Transverse colon (tissue), 4 donors: Measurements from ENCODE around the gene HBA1. TPM values are rescaled to one million over a fixed set of nuclear protein-coding genes. Genes with fewer than 3 reads are reported as not detected.
"Not testable (repeated sequence)": the region's sequence is repeated elsewhere in the genome, so short reads cannot be mapped to it uniquely, and the experiment has no call there.

Experiments used
- DNase-seq: peaks from one replicate; pipeline ENCODE4 v3.0.0-alpha.2; 2019
- H3K27ac ChIP-seq, 4 donors: fragments of 200-600 bp; sonication (generic); 2 replicates each; pipeline ENCODE4 v1.5.1; 2016 to 2018; ENCODE audit warnings: inconsistent platforms in 4 of 4
- H3K27me3 ChIP-seq: fragments of 200-600 bp; sonication (generic); 2 replicates; pipeline ENCODE4 v1.5.1; 2017; ENCODE audit warnings: inconsistent platforms
- H3K36me3 ChIP-seq, 4 donors: fragments of 200-600 bp; sonication (generic); 2 replicates each; pipeline ENCODE4 v1.5.1; 2017 to 2019; ENCODE audit warnings: inconsistent platforms in 4 of 4
- H3K4me1 ChIP-seq, 4 donors: fragments of 200-600 bp; sonication (generic); 2 replicates each; pipeline ENCODE4 v1.5.1; 2017 to 2020; ENCODE audit warnings: inconsistent platforms in 4 of 4
- H3K4me3 ChIP-seq, 4 donors: fragments of 200-600 bp; sonication (generic); 1 replicate in 1 of 4; 2 replicates in 3 of 4; pipeline versions ENCODE4 v1.5.1 to v1.6.1; 2017 to 2019; ENCODE audit warnings: inconsistent platforms in 4 of 4
- H3K9me3 ChIP-seq, 2 donors: fragments of 200-600 bp; sonication (generic); 2 replicates each; pipeline ENCODE4 v1.5.1; 2017 to 2019; ENCODE audit warnings: inconsistent platforms in 2 of 2
- EP300 ChIP-seq: sonication (generic); formaldehyde crosslinking; IDR thresholded peaks from one replicate; pipeline ENCODE4 v1.6.1; 2017; ENCODE audit warnings: antibody characterized with exemption, low read depth
- POLR2A ChIP-seq: fragments of 450-650 bp; IDR thresholded peaks from one replicate; pipeline ENCODE4 v1.6.1; 2016; ENCODE audit warnings: antibody characterized with exemption, mild to moderate bottlenecking, moderate library complexity
- POLR2AphosphoS5 ChIP-seq, 3 donors: sonication (generic); formaldehyde crosslinking; IDR thresholded peaks; one replicate each; pipeline ENCODE4 v1.6.1; 2016; ENCODE audit warnings: antibody characterized with exemption in 3 of 3
- WGBS, 2 donors: methylation state at CpG; one replicate each; pipeline ENCODE4 v1.1.5; 2018; ENCODE audit warnings: low coverage in 1 of 2; 5-methylcytosine and 5-hydroxymethylcytosine counted together
- in situ Hi-C, 4 donors: fragments of 200-750 bp; cut with MboI; loops; one replicate each; pipeline versions ENCODE4 v1.15.0 to v1.15.1; 2017; ENCODE audit warnings: low sequenced_read_pairs in 3 of 4, low pct_ligation_motif_present in 1 of 4, low pct_unique_long_range_greater_than_20kb in 1 of 4
- intact Hi-C: fragments of 100-400 bp; cut with DNase I; formaldehyde crosslinking; loops from one replicate; pipeline ENCODE4 v1.15.1; 2023; ENCODE audit warnings: low total_unique reads
- total RNA-seq, 4 donors: library from RNA; depleted of rRNA; stranded (reverse); fragments of >200 nt; gene quantifications; one replicate each; pipeline ENCODE4 v1.1.0, GENCODE V29; 2016
- TF ChIP-seq, protein P1 (sequence below), 5 experiments: fragments of 200-600 bp in 3 of 5; fragments of 450-650 bp in 2 of 5; sonication (generic) in 3 of 5; IDR thresholded peaks; 1 replicate in 2 of 5; 2 replicates in 3 of 5; pipeline ENCODE4 v1.5.1; 2016 to 2017; ENCODE audit warnings: antibody characterized with exemption in 5 of 5, inconsistent platforms in 3 of 5, mild to moderate bottlenecking in 2 of 5, moderate library complexity in 1 of 5

HBA1 gene
- total RNA-seq, 4 donors from 2014 or later, result 4.4 TPM; not detected in 3

DNA sequence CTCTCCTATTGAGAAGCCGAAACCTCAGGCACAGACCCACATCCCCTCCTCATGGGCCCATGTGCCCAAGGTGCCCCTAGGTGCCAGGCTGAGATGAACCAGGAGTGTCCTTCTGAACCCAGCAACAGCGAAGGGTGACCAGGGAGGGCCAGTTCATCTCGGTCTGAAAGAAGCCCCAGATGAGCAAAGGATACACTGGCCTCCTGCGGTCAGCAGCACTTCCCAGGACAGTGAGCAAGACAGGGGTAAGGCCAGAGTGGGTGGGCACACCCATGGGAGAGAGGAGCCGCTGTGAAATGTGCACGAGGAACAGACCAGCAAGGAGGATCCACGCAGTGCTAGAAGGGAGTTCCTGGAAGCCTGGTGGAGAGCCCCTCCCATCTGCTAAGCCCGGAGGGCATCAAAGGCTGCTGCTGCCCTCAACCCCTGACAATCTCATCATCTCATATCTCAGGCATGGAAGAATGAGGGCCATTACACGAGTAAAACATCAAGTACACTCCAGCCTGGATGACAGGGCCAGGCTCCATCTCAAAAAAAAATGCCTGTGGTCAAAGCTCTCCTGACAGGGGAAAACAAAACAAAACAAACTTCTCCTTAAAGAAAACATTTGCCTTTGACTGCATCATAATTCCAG, 27.3 kb upstream of the HBA1 start:
- H3K4me1 ChIP-seq, result peaks cover 0 to under 1% (median under 1%) of the 10 kb centered on the region in 4 donors
- in situ Hi-C loops (no loop called here), intact Hi-C loops (no loop called here)
- peaks cover 42% of the 10 kb centered on the region for H3K27me3 ChIP-seq
- TF ChIP-seq, protein P1, sequence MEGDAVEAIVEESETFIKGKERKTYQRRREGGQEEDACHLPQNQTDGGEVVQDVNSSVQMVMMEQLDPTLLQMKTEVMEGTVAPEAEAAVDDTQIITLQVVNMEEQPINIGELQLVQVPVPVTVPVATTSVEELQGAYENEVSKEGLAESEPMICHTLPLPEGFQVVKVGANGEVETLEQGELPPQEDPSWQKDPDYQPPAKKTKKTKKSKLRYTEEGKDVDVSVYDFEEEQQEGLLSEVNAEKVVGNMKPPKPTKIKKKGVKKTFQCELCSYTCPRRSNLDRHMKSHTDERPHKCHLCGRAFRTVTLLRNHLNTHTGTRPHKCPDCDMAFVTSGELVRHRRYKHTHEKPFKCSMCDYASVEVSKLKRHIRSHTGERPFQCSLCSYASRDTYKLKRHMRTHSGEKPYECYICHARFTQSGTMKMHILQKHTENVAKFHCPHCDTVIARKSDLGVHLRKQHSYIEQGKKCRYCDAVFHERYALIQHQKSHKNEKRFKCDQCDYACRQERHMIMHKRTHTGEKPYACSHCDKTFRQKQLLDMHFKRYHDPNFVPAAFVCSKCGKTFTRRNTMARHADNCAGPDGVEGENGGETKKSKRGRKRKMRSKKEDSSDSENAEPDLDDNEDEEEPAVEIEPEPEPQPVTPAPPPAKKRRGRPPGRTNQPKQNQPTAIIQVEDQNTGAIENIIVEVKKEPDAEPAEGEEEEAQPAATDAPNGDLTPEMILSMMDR (IDR thresholded peaks at IDR 0.05), result no peak
- TF ChIP-seq POLR2A (no peak), POLR2AphosphoS5 (IDR thresholded peaks at IDR 0.05) (no peak), EP300 (no peak)
- no peaks in the 10 kb centered on the region for H3K36me3 ChIP-seq
- H3K27ac ChIP-seq, result no peak overlapping the region
- H3K4me3 ChIP-seq, result no peak overlapping the region
- no peak for DNase-seq
- no peaks in the 10 kb centered on the region for H3K9me3 ChIP-seq
- 48% methylated on average over 9 of the region's 9 CpGs; no CpG with 5 or more reads in 1 of the 2 donors for WGBS, 2 donors

DNA sequence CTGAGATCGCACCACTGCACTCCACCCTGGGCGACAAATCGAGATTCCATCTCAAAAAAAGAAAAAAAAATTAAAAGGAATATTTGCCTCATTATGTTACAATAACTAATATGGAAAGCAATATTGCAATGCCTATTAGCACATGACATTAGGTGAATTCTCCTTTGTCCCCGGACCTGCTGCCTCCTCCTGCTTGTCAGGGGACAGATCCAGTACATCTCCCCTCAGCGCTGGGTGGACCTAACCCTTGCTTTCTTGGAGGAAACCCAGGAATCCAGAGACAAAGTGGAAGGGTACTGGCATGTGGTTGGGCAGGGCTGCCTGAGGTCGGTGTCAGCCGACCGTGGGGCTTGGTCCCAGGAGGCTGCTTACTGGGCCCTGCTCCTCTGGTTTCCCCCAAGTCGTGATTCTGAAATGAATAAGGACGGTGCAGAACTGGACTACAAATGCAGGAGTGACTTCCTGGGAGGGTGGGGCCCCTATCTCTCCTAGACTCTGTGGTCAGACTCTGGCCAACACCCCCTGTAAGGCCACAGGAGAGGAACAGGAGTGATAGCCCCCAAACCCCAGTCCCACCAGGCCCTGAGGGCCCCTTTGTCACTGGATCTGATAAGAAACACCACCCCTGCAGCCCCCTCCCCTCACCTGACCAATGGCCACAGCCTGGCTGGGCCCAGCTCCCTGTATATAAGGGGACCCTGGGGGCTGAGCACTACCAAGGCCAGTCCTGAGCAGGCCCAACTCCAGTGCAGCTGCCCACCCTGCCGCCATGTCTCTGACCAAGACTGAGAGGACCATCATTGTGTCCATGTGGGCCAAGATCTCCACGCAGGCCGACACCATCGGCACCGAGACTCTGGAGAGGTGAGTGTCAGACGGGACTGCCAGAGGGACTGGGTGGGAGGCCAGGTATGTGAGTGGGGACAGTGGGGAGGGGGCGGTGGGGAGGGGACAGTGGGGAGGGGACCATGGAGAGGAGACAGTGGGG, 24.0 kb upstream of the HBA1 start, which contains the start of gene HBZ:
TSS of gene HBZ (plus strand) at position 504 of the 988 bp plus-strand sequence. CDS start at position 770, 266 bp downstream.
- no peaks in the 10 kb centered on the region for H3K9me3 ChIP-seq
- peaks cover 4 to 10% (median 7%) of the 10 kb centered on the region in 4 donors for H3K4me1 ChIP-seq
- in situ Hi-C loops, result no loop called here
- H3K27me3 ChIP-seq, result peaks cover 63% of the 10 kb centered on the region
- intact Hi-C loops, result no loop called here
- no peak within 1 kb of the TSS for H3K27ac ChIP-seq
- no peak for DNase-seq
- 64 to 70% methylated on average over 8 to 17 of the region's 17 CpGs for WGBS, 2 donors
- no peaks in the 10 kb centered on the region for H3K36me3 ChIP-seq
- TF ChIP-seq EP300 (no peak), POLR2AphosphoS5 (IDR thresholded peaks at IDR 0.05) (no peak), POLR2A (no peak)
- TF ChIP-seq, protein P1 (IDR thresholded peaks at IDR 0.05), result no peak
- no peak within 1 kb of the TSS for H3K4me3 ChIP-seq

DNA sequence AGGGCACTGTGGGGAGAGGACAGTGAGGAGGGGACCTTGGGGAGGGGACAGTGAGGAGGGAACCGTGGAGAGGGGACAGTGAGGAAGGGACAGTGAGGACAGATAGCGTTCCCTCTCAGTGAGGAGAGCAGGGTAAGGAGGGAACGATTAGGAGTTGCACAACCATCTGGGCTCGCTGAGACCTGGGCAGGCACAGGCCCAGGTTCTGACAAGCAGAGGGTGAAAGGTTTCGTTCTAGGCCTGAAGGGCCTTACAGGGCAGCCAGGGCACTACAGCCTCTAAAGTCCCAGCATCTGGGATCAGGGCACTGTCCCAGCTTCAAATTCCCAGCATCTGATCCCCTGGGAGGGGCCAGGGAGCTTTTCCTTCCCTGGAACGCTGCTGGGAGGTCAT, 23.4 kb upstream of the HBA1 start:
- H3K9me3 ChIP-seq, H3K27ac ChIP-seq, DNase-seq, H3K36me3 ChIP-seq, H3K4me3 ChIP-seq, intact Hi-C loops, in situ Hi-C loops: not testable (repeated sequence)
- Histone ChIP-seq H3K27me3 (peaks cover 70% of the 10 kb centered on the region), H3K4me1 (peaks cover 4 to 10% (median 7%) of the 10 kb centered on the region in 4 donors)
- 35% methylated on average over 3 of the region's 6 CpGs; no CpG with 5 or more reads in 1 of the 2 donors for WGBS, 2 donors

DNA sequence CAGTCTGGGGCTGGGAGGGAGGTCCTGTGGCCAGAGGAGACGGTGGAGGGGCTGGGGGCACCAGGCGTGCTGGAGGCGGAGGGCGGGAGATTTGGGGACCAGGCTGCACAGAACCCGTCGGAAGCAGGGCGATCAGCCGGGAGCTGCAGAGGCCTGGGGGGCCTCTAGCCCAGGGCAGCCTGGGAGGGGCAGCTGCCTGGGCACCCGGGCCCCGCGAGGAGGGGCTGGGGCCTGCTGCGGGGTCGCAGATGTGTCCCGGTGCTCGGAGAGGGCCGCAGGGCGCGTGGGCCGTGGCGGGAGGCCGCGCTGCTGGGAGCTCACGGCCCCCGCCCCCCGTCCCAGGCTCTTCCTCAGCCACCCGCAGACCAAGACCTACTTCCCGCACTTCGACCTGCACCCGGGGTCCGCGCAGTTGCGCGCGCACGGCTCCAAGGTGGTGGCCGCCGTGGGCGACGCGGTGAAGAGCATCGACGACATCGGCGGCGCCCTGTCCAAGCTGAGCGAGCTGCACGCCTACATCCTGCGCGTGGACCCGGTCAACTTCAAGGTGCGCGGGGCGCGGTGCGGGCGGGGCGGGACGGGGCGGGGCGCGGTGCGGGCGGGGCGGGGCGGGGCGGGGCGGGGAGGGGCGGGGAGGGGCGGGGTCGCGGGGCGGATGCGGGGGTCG, 22.8 kb upstream of the HBA1 start:
- H3K36me3 ChIP-seq, H3K9me3 ChIP-seq, H3K27ac ChIP-seq, H3K4me3 ChIP-seq, DNase-seq, intact Hi-C loops, in situ Hi-C loops: not testable (repeated sequence)
- H3K27me3 ChIP-seq, result peaks cover 71% of the 10 kb centered on the region
- H3K4me1 ChIP-seq, result peaks cover 4 to 10% (median 7%) of the 10 kb centered on the region in 4 donors
- WGBS, 2 donors, result no CpG with 5 or more reads among the region's 74 CpGs
